ENCODE results near the gene PCDHGB4.
"Not testable (repeated sequence)": the region's sequence is repeated elsewhere in the genome, so short reads cannot be mapped to it uniquely, and the experiment has no call there.

PCDHGB4 gene

DNA sequence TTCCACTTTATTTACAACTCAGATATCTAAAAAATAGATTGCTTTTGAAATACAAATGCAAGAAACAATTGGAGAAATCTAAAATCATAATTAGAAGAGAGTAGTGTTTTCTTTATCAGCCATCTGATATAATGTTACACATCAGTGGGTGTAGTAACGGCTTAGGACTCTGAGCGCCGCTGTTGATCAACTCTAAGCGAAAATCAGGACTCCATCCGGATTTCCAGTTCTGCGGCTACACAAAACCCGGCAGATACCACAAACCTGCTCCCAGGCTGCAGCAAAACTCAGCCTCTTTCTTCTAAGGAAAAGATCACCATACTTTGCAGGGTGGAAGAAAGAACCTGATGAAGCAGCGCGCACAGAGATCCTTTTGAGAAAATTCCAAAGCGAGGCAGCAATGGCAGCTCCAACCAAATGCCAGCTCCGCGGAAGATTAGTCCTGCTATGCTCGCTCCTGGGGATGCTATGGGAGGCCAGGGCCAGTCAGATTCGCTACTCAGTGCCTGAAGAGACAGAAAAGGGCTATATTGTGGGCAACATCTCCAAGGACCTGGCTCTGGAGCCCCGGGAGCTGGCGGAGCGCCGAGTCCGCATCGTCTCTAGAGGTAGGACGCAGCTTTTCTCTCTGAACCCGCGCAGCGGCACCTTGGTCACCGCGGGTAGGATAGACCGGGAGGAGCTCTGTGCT, 15.2 kb downstream of the PCDHGB4 start, which contains the start of gene PCDHGA9:
TSS of gene PCDHGA9 (plus strand) at position 226 of the 691 bp plus-strand sequence. CDS start at position 401, 175 bp downstream.
- DNase-seq: no peak

DNA sequence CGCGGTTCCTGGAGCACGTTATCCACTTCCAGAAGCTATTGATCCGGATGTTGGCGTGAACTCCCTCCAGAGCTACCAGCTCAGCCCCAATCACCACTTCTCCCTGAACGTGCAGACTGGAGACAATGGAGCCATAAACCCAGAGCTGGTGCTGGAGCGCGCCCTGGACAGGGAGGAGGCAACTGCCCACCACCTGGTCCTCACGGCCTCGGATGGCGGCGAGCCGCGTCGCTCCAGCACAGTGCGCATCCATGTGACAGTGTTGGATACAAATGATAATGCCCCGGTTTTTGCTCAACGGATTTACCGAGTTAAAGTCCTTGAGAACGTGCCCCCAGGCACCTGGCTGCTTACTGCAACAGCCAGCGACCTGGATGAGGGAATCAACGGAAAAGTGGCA, 15.9 kb downstream of the PCDHGB4 start:
- DNase-seq: no peak

DNA sequence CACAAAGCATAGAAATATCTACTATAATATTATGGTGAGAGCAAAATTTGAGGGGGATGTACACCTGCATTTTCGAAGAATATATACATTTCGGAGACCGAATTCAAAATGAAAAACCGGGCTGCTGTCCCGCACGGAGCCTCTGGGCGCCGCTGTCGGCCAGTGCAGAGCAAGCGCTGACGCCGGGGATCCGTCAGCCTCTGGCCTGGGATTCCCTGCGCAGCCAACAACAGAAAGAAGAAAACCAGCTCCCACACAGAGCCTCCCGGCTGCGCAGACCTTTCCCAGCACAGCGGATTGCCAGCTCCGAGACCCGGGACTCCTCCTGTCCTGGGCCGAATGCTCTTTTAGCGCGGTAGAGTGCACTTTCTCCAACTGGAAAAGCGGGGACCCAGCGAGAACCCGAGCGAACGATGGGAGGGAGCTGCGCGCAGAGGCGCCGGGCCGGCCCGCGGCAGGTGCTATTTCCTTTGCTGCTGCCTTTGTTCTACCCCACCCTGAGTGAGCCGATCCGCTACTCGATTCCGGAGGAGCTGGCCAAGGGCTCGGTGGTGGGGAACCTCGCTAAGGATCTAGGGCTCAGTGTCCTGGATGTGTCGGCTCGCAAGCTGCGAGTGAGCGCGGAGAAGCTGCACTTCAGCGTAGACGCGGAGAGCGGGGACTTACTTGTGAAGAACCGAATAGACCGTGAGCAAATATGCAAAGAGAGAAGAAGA, 20.4 kb downstream of the PCDHGB4 start, which contains the start of gene PCDHGB6:
TSS of gene PCDHGB6 (plus strand) at position 232 of the 716 bp plus-strand sequence. CDS start at position 414, 182 bp downstream.
- not testable (repeated sequence) for DNase-seq

DNA sequence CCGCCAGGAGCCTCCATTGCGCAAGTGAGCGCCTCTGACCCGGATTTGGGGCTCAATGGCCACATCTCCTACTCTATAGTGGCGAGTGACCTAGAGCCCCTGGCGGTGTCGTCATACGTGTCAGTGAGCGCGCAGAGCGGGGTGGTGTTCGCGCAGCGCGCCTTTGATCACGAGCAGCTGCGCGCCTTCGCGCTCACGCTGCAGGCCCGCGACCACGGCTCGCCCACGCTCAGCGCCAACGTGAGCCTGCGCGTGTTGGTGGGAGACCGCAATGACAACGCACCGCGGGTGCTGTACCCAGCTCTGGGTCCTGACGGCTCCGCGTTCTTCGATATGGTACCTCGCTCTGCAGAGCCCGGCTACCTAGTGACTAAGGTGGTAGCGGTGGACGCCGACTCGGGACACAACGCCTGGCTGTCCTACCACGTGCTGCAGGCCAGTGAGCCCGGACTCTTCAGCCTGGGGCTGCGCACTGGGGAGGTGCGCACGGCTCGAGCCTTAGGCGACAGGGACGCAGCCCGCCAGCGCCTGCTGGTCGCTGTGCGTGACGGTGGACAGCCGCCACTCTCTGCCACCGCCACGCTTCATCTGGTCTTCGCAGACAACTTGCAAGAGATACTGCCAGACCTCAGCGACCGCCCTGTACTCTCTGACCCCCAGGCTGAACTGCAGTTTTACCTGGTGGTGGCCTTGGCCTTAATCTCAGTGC, 22.3 kb downstream of the PCDHGB4 start:
- DNase-seq: no peak

DNA sequence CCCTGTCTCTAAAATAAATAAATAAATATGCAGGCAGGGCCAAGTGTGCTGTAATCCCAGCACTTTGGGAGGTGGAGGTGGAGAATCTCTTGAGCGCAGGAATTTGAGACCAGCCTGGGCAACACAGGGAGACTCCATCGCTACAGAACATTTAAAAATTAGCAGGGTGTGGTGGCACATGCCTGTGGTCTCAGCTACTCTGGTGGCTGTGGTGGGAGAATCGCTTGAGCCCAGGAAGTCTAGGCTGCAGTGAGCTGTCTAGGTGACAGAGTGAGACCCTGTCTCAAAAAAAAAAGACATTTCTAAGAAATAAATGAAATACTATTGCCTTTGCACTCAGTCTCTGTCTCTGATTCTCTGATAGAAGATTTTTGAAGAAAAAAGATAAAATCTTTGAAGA, 24.1 kb downstream of the PCDHGB4 start:
- DNase-seq: no peak

DNA sequence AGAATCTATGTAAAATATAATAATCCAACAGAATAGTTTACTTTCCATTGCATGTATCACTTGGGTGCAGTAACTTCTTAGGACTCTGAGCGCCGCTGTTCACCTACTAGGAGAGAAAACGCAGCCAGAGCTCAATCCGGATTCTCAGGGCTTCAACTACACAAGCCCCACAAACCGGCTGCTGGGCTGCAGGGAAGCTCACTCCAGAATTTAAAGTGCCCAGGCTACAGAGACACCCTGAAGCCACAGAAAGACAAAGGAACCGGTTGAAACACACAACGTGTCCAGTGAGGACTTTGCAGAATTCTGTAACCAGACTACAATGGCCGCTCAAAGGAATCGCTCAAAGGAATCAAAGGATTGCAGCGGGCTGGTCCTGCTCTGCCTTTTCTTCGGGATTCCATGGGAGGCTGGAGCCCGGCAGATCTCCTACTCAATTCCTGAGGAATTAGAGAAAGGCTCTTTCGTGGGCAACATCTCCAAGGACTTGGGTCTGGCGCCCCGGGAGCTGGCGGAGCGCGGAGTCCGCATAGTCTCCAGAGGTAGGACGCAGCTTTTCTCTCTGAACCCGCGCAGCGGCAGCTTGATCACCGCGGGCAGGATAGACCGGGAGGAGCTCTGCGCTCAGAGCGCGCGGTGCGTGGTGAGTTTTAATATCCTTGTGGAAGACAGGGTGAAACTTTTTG, 25.5 kb downstream of the PCDHGB4 start, which contains the start of gene PCDHGA10:
TSS of gene PCDHGA10 (plus strand) at position 134 of the 686 bp plus-strand sequence. CDS start at position 323, 189 bp downstream.
- no peak for DNase-seq

DNA sequence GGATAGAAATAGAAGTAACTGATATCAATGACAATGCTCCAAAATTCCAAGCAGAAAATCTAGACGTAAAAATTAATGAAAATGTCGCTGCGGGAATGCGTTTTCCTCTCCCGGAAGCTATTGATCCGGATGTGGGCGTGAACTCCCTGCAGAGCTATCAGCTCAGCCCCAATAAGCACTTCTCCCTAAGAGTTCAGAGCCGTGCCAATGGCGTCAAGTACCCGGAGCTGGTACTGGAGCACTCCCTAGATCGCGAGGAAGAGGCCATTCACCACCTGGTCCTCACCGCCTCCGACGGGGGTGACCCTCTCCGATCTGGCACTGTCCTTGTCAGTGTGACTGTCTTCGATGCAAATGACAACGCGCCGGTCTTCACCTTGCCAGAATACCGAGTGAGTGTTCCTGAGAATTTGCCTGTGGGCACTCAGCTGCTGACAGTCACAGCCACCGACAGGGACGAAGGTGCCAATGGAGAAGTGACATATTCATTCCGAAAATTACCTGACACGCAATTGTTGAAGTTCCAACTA, 26.1 kb downstream of the PCDHGB4 start:
- DNase-seq: no peak

DNA sequence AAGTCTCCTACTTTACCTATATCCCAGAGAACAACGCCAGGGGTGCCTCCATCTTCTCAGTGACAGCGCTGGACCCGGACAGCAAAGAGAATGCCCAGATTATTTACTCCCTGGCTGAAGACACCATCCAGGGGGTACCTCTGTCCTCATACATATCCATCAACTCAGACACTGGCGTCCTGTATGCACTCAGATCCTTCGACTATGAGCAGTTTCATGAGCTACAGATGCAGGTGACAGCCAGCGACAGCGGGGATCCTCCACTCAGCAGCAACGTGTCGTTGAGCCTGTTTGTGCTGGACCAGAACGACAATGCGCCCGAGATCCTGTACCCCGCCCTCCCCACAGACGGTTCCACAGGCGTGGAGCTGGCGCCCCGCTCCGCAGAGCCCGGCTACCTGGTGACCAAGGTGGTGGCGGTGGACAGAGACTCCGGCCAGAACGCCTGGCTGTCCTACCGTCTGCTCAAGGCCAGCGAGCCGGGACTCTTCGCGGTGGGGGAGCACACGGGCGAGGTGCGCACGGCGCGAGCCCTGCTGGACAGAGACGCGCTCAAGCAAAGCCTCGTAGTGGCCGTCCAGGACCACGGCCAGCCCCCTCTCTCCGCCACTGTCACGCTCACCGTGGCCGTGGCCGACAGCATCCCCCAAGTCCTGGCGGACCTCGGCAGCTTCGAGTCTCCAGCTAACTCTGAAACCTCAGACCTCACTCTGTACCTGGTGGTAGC, 27.2 kb downstream of the PCDHGB4 start:
- not testable (repeated sequence) for DNase-seq

DNA sequence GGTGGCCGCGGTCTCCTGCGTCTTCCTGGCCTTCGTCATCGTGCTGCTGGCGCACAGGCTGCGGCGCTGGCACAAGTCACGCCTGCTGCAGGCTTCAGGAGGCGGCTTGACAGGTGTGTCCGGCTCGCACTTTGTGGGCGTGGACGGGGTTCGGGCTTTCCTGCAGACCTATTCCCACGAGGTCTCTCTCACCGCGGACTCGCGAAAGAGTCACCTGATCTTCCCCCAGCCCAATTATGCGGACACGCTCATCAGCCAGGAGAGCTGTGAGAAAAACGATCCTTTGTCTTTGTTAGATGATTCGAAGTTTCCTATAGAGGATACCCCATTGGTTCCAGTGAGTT, 27.7 kb downstream of the PCDHGB4 start:
- DNase-seq: not testable (repeated sequence)

DNA sequence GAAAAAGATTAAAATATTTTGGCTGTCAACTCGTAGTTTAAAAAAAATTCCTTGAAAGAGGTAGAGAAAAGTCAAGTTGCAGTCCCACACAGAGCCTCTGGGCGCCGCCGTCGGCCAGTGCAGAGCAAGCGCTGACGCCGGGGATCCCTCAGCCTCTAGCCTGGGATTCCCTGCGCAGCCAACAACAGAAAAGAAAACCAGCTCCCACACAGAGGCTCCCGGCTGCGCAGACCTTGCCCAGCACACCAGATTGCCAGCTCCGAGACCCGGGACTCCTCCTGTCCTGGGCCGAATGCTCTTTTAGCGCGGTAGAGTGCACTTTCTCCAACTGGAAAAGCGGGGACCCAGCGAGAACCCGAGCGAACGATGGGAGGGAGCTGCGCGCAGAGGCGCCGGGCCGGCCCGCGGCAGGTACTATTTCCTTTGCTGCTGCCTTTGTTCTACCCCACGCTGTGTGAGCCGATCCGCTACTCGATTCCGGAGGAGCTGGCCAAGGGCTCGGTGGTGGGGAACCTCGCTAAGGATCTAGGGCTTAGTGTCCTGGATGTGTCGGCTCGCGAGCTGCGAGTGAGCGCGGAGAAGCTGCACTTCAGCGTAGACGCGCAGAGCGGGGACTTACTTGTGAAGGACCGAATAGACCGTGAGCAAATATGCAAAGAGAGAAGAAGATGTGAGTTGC, 30.1 kb downstream of the PCDHGB4 start, which contains the start of gene PCDHGB7:
TSS of gene PCDHGB7 (plus strand) at position 184 of the 679 bp plus-strand sequence. CDS start at position 367, 183 bp downstream.
- DNase-seq: not testable (repeated sequence)

DNA sequence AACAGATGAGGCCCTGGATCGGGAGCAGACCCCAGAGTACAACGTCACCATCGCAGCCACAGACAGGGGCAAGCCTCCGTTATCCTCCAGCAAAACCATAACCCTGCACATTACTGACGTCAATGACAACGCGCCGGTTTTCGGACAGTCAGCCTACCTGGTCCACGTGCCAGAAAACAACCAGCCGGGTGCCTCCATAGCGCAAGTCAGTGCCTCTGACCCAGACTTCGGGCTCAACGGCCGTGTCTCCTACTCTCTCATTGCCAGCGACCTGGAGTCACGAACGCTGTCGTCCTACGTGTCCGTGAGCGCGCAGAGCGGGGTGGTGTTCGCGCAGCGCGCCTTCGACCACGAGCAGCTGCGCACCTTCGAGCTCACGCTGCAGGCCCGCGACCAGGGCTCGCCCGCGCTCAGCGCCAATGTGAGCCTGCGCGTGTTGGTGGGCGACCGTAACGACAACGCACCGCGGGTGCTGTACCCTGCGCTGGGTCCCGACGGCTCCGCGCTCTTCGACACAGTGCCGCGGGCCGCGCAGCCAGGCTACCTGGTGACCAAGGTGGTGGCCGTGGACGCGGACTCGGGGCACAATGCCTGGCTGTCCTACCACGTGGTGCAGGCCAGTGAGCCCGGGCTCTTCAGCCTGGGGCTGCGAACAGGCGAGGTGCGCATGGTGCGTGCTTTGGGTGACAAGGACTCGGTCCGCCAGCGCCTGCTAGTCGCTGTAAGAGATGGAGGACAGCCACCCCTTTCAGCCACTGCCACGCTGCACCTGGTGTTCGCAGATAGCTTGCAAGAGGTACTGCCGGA, 31.8 kb downstream of the PCDHGB4 start:
- DNase-seq: no peak

DNA sequence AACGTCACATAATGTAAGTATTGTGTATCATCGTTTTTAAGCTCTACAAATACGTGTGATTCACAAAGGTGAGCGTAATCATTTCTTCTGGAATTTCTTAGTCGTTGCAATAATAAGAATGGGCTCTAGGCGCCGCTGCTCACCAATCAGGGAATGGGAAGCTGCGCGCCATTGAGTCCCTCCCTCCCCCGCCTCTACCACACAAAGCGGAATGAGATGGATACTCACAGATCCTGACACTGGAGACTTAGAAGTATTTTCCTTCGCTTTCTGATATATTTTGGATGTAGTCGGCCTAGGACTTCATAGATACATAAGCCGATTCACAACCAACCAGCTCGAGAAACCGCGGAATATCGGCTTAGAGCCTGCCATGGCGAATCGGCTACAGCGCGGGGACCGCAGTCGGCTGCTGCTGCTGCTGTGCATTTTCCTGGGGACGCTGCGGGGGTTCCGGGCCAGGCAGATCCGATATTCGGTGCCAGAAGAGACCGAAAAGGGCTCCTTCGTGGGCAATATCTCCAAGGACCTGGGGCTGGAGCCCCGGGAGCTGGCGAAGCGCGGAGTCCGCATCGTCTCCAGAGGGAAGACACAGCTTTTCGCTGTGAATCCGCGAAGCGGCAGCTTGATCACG, 33.5 kb downstream of the PCDHGB4 start, which contains the start of gene PCDHGA11:
TSS of gene PCDHGA11 (plus strand) at position 197 of the 634 bp plus-strand sequence. CDS start at position 374, 177 bp downstream.
- no peak for DNase-seq

DNA sequence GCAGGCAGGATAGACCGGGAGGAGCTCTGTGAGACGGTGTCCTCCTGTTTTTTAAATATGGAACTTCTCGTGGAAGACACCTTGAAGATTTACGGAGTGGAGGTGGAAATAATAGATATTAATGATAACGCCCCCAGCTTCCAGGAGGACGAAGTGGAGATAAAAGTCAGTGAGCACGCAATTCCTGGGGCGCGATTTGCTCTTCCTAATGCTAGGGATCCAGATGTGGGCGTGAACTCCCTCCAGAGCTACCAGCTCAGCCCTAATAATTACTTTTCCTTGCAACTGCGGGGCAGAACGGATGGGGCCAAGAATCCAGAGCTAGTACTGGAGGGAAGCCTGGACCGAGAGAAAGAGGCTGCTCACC, 34.0 kb downstream of the PCDHGB4 start:
- DNase-seq: no peak

DNA sequence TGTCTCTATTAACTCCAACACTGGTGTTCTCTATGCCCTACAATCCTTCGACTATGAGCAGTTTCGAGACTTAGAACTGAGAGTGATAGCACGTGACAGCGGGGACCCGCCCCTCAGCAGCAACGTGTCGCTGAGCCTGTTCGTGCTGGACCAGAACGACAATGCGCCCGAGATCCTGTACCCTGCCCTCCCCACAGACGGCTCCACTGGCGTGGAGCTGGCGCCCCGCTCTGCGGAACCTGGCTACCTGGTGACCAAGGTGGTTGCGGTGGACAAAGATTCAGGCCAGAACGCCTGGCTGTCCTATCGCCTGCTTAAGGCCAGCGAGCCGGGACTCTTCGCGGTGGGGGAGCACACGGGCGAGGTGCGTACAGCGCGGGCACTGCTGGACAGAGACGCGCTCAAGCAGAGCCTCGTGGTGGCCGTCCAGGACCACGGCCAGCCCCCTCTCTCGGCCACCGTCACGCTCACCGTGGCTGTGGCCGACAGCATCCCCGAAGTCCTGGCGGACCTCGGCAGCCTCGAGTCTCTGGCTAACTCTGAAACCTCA, 35.3 kb downstream of the PCDHGB4 start:
- no peak for DNase-seq

DNA sequence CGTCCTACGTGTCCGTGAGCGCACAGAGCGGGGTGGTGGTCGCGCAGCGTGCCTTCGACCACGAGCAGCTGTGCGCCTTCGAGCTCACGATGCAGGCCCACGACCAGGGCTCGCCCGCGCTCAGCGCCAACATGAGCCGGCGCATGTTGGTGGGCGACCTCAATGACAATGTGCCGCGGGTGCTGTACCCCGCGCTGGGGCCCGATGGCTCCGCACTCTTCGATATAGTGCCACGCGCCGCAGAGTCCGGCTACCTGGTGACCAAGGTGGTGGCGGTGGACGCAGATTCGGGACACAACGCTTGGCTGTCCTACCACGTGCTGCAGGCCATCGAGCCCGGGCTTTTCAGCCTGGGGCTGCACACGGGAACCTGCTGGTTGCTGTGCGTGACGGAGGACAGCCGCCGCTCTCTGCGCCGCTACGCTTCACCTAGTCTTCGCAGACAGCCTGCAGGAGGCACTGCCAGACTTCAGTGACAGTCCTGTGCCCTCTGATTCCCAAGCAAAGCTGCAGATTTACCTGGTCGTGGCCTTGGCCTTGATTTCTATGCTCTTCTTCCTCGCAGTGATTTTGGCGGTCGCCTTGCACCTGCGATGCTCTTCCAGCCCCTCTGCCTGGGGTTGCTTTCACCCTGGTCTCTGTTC, 40.4 kb downstream of the PCDHGB4 start:
- DNase-seq: no peak

DNA sequence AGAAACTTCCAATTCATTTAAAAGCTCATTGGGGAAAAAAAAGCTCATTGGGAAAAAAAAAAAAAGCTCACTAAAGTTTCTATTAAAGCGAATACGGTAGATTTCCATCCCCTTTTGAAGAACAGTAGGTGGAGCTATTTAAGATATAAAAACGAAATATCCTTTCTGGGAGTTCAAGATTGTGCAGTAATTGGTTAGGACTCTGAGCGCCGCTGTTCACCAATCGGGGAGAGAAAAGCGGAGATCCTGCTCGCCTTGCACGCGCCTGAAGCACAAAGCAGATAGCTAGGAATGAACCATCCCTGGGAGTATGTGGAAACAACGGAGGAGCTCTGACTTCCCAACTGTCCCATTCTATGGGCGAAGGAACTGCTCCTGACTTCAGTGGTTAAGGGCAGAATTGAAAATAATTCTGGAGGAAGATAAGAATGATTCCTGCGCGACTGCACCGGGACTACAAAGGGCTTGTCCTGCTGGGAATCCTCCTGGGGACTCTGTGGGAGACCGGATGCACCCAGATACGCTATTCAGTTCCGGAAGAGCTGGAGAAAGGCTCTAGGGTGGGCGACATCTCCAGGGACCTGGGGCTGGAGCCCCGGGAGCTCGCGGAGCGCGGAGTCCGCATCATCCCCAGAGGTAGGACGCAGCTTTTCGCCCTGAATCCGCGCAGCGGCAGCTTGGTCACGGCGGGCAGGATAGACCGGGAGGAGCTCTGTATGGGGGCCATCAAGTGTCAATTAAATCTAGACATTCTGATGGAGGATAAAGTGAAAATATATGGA, 43.0 kb downstream of the PCDHGB4 start, which contains the start of gene PCDHGA12:
TSS of gene PCDHGA12 (plus strand) at position 176 of the 782 bp plus-strand sequence. CDS start at position 429, 253 bp downstream.
- peak; percentile 43 for DNase-seq

DNA sequence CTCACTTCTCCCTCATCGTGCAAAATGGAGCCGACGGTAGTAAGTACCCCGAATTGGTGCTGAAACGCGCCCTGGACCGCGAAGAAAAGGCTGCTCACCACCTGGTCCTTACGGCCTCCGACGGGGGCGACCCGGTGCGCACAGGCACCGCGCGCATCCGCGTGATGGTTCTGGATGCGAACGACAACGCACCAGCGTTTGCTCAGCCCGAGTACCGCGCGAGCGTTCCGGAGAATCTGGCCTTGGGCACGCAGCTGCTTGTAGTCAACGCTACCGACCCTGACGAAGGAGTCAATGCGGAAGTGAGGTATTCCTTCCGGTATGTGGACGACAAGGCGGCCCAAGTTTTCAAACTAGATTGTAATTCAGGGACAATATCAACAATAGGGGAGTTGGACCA, 43.8 kb downstream of the PCDHGB4 start:
- DNase-seq: no peak

DNA sequence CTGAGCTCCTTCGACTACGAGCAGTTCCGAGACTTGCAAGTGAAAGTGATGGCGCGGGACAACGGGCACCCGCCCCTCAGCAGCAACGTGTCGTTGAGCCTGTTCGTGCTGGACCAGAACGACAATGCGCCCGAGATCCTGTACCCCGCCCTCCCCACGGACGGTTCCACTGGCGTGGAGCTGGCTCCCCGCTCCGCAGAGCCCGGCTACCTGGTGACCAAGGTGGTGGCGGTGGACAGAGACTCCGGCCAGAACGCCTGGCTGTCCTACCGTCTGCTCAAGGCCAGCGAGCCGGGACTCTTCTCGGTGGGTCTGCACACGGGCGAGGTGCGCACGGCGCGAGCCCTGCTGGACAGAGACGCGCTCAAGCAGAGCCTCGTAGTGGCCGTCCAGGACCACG, 44.8 kb downstream of the PCDHGB4 start:
- not testable (repeated sequence) for DNase-seq

All from GF-D8 (cell line).